GM12878 (cell line): Measurements from ENCODE around the gene ZBTB21. TPM values are rescaled to one million over a fixed set of nuclear protein-coding genes. Genes with fewer than 3 reads are reported as not detected.
A peak's percentile ranks its signal among the peaks of the same experiment; 100 is the strongest.

Source experiments
- ATAC-seq: fragments of 200-7000 bp; cut with Tn5 transposase; 3 replicates; pipeline ENCODE4 v1.9.1; 2020; ENCODE audit warnings: mild to moderate bottlenecking, moderate library complexity
- BruUV-seq: library from RNA; stranded (reverse); fragments of 400-500 nt; replicated peaks from 2 replicates; lab custom pipeline; 2021; lab: Mats Ljungman, UMichigan
- CTCF ChIA-PET: fragments of 300-600 bp; sonication (Branson Sonifier 250); formaldehyde crosslinking; extraction: SDS; loops from one replicate; lab custom pipeline; 2021; ENCODE audit warnings: inconsistent platforms; lab: Yijun Ruan, JAX
- POLR2A ChIA-PET: fragments of 350-600 bp; formaldehyde crosslinking; extraction: SDS; loops from one replicate; lab custom pipeline; 2021; ENCODE audit warnings: inconsistent platforms; lab: Charles Lee
- RAD21 ChIA-PET: fragments of 300-600 bp; sonication (Branson Sonifier 250); formaldehyde crosslinking; loops from one replicate; lab custom pipeline; 2023; ENCODE audit warnings: antibody characterized with exemption; ENCODE audit not compliant: unreplicated experiment; lab: Charles Lee
- SMC1A ChIA-PET: fragments of 300-600 bp; sonication (Branson Sonifier 250); formaldehyde crosslinking; loops from one replicate; lab custom pipeline; 2023; ENCODE audit not compliant: unreplicated experiment, uncharacterized antibody; lab: Charles Lee
- DNase-seq: peaks from one replicate; pipeline ENCODE4 v3.0.0-alpha.2; 2011; ENCODE audit warnings: low read depth, low spot score
- FAIRE-seq: peaks from 3 replicates; lab custom pipeline; 2011; peaks lifted over from hg19 to GRCh38; lab: Jason Lieb, UNC
- H2AFZ ChIP-seq: 2 replicates; pipeline ENCODE4 v1.6.0; 2011; ENCODE audit warnings: low read depth, low read length, control low read depth; ENCODE audit not compliant: control insufficient read depth
- H3K27ac ChIP-seq: 2 replicates; pipeline ENCODE4 v1.5.1; 2011; ENCODE audit warnings: control low read depth; ENCODE audit not compliant: control insufficient read depth, insufficient read depth
- H3K27me3 ChIP-seq, 2 experiments: replicated peaks in 1 of 2; 2 replicates each; pipeline versions ENCODE4 v1.6.0 to v1.6.1; 2011; ENCODE audit warnings: low read length in 1 of 2; ENCODE audit not compliant: control insufficient read depth in 2 of 2, insufficient read depth in 2 of 2
- H3K36me3 ChIP-seq, 2 experiments: 2 replicates each; pipeline ENCODE4 v1.5.1; 2011; ENCODE audit warnings: low read length in 1 of 2; ENCODE audit not compliant: control insufficient read depth in 2 of 2, insufficient read depth in 2 of 2
- H3K4me1 ChIP-seq: 2 replicates; pipeline ENCODE4 v1.6.1; 2011; ENCODE audit warnings: mild to moderate bottlenecking, low read length, moderate library complexity, mixed read lengths; ENCODE audit not compliant: control insufficient read depth, insufficient read depth
- H3K4me2 ChIP-seq: 2 replicates; pipeline ENCODE4 v1.6.0; 2011; ENCODE audit warnings: control low read depth; ENCODE audit not compliant: control insufficient read depth, insufficient read depth
- H3K4me3 ChIP-seq: fragments of 200-600 bp; sonication (generic); 2 replicates; pipeline ENCODE4 v1.5.1; 2016
- H3K79me2 ChIP-seq: 2 replicates; pipeline ENCODE4 v1.6.0; 2011; ENCODE audit warnings: low read length; ENCODE audit not compliant: control insufficient read depth, insufficient read depth
- H3K9ac ChIP-seq: 2 replicates; pipeline ENCODE4 v1.8.0; 2011; ENCODE audit warnings: low read length, control low read depth, mixed read lengths; ENCODE audit not compliant: control insufficient read depth, insufficient read depth
- H3K9me3 ChIP-seq: replicated peaks from 3 replicates; pipeline ENCODE4 v1.5.1; 2011; ENCODE audit warnings: mild to moderate bottlenecking, low read length; ENCODE audit not compliant: control insufficient read depth, insufficient read depth
- H4K20me1 ChIP-seq: 2 replicates; pipeline ENCODE4 v1.6.0; 2011; ENCODE audit not compliant: control insufficient read depth, insufficient read depth
- CUX1 ChIP-seq: IDR thresholded peaks from 2 replicates; pipeline ENCODE4 v1.6.1; 2012; ENCODE audit warnings: improper control_type of control experiment, low read depth, low read length; ENCODE audit not compliant: insufficient replicate concordance
- ETV6 ChIP-seq, 2 experiments: fragments of 450-650 bp in 1 of 2; IDR thresholded peaks in 1 of 2; conservative IDR thresholded peaks in 1 of 2; 2 replicates each; pipeline ENCODE4 v1.6.1; 2014; ENCODE audit warnings: antibody characterized with exemption in 1 of 2, borderline replicate concordance in 1 of 2, low read depth in 1 of 2, mild to moderate bottlenecking in 1 of 2, moderate library complexity in 1 of 2
- HDAC6 ChIP-seq: fragments of 200-600 bp; sonication (generic); IDR thresholded peaks from one replicate; pipeline ENCODE4 v1.8.0; 2017; ENCODE audit warnings: antibody characterized with exemption; ENCODE audit not compliant: unreplicated experiment
- HDGF ChIP-seq: fragments of 450-650 bp; IDR thresholded peaks from 2 replicates; pipeline ENCODE4 v1.6.1; 2016; ENCODE audit warnings: antibody characterized with exemption
- IRF3 ChIP-seq: fragments of 450-650 bp; IDR thresholded peaks from 2 replicates; pipeline ENCODE4 v1.6.1; 2014; ENCODE audit warnings: mild to moderate bottlenecking
- KAT2A ChIP-seq: conservative IDR thresholded peaks from 2 replicates; pipeline ENCODE4 v1.6.1; 2011; ENCODE audit warnings: low read depth, low read length; ENCODE audit not compliant: control insufficient read depth
- LARP7 ChIP-seq: fragments of 450-650 bp; IDR thresholded peaks from 2 replicates; pipeline ENCODE4 v1.6.1; 2017; ENCODE audit warnings: mild to moderate bottlenecking
- NFIC ChIP-seq: IDR thresholded peaks from 2 replicates; pipeline ENCODE4 v1.6.1; 2012; ENCODE audit warnings: low read depth, mild to moderate bottlenecking, inconsistent platforms, low read length, moderate library complexity
- NFXL1 ChIP-seq: fragments of 450-650 bp; IDR thresholded peaks from 2 replicates; pipeline ENCODE4 v1.6.1; 2017; ENCODE audit warnings: antibody characterized with exemption, mild to moderate bottlenecking, borderline replicate concordance
- RAD51 ChIP-seq: fragments of 450-650 bp; IDR thresholded peaks from 2 replicates; pipeline ENCODE4 v1.6.1; 2016; ENCODE audit warnings: moderate library complexity, mild to moderate bottlenecking, inconsistent platforms
- RELA ChIP-seq: fragments of 450-650 bp; IDR thresholded peaks from 2 replicates; pipeline ENCODE4 v1.8.0; 2014; ENCODE audit warnings: borderline replicate concordance; ENCODE audit not compliant: partially characterized antibody
- SMAD1 ChIP-seq: fragments of 450-650 bp; IDR thresholded peaks from 2 replicates; pipeline ENCODE4 v1.6.1; 2018; ENCODE audit warnings: mild to moderate bottlenecking, low read depth; ENCODE audit not compliant: partially characterized antibody
- SMARCA5 ChIP-seq: fragments of 450-650 bp; IDR thresholded peaks from 2 replicates; pipeline ENCODE4 v1.6.1; 2017; ENCODE audit warnings: mild to moderate bottlenecking
- TARDBP ChIP-seq: IDR thresholded peaks from 2 replicates; pipeline ENCODE4 v1.6.1; 2016; ENCODE audit warnings: borderline replicate concordance
- WRNIP1 ChIP-seq: IDR thresholded peaks from 2 replicates; pipeline ENCODE4 v1.6.1; 2011; ENCODE audit warnings: low read depth, low read length, improper control_type of control experiment, borderline replicate concordance
- ZNF24 ChIP-seq: fragments of 450-650 bp; IDR thresholded peaks from 2 replicates; pipeline ENCODE4 v1.6.1; 2017; ENCODE audit warnings: antibody characterized with exemption, mild to moderate bottlenecking
- ZNF274 ChIP-seq: IDR thresholded peaks from one replicate; pipeline ENCODE4 v1.8.0; 2011; ENCODE audit not compliant: insufficient read length, insufficient read depth
- WGBS: methylation state at CpG from one replicate; pipeline ENCODE4 v1.1.6; 2016; ENCODE audit warnings: low lambda C conversion rate; ENCODE audit not compliant: insufficient replicate concordance, insufficient coverage; ENCODE audit errors: missing lambda C conversion rate; 5-methylcytosine and 5-hydroxymethylcytosine counted together
- in situ Hi-C: fragments of 300-500 bp; cut with MboI; formaldehyde crosslinking; loops from 9 replicates; pipeline ENCODE4 v1.14.3; 2018; ENCODE audit warnings: mixed read lengths
- intact Hi-C: fragments of 100-400 bp; cut with micrococcal nuclease; formaldehyde crosslinking; loops from one replicate; pipeline ENCODE4 v1.14.2; 2022; ENCODE audit not compliant: unreplicated experiment
- polyA plus RNA-seq, 11 experiments: library from polyadenylated mRNA; depleted of rRNA in 4 of 11; unstranded in 6 of 11; stranded (reverse) in 5 of 11; fragments of >200 nt; fragmentation: Nextera tagmentation in 4 of 11; fragmentation: Illumina TruSeq in 1 of 11; extraction: Ambion mirVana in 4 of 11; extraction: Trizol in 1 of 11; gene quantifications; 1 replicate in 1 of 11; 2 replicates in 10 of 11; pipeline versions ENCODE4 v1.2.1 to v1.2.3, GENCODE V29; 2011 to 2016; ENCODE audit warnings: inconsistent platforms in 2 of 11, missing spikeins in 2 of 11, low read depth in 1 of 11
- total RNA-seq, 4 experiments: library from RNA; depleted of rRNA in 3 of 4; stranded (reverse); fragments of >200 nt in 3 of 4; fragmentation: Illumina TruSeq in 1 of 4; extraction: Trizol in 1 of 4; gene quantifications; 2 replicates each; pipeline versions ENCODE4 v1.2.1 to v1.2.3, GENCODE V29; 2013 to 2021

ZBTB21 gene
- total and polyA plus RNA-seq, 10 of the 15 experiments (the other 5 are each of a cell fraction or from before 2014, with no cell fraction given) = 1.8 to 21.6 (median 10.6) TPM

- no peak for TF ChIP-seq LARP7
- 0 out of 2 replicates have a peak, but pooled peaks have one; percentile 48 for TF ChIP-seq ZNF24
Measured at GRCh38 chr21:42002421-42002958, 7.7 kb downstream of the ZBTB21 start (continued).

- H3K27me3 ChIP-seq = no peaks in the 10 kb centered on the region
- WGBS = 76% methylated on average over 2 of the region's 2 CpGs
- ChIA-PET RAD21 (interaction anchor here (0.5 to 1.5 kb wide), 4 partner anchors 15 to 106 kb away, joined by 4 to 7 read pairs (median 5); no protein-coding TSS in a partner anchor), POLR2A (interaction anchor here (0.5 to 1.5 kb wide), 4 partner anchors 9 to 76 kb away, joined by 3 to 9 read pairs (median 4); no protein-coding TSS in a partner anchor), CTCF (interaction anchor here (0.7 to 2.0 kb wide), 2 partner anchors 79 to 116 kb away, joined by 3 to 9 read pairs; no protein-coding TSS in a partner anchor), SMC1A (interaction anchor here (1.1 to 1.3 kb wide), 5 partner anchors 10 to 107 kb away, joined by 3 to 5 read pairs (median 3); no protein-coding TSS in a partner anchor)
- H3K27ac ChIP-seq = peak overlapping the region; percentile 79
- H3K79me2 ChIP-seq = peaks cover 43% of the 10 kb centered on the region
- no peak for FAIRE-seq
- intact Hi-C loops (loop anchor here (2.0 to 10.0 kb wide), 4 partner anchors 49 to 637 kb away; partner anchors contain the start of genes C2CD2 and MX2), in situ Hi-C loops (loop anchor here (5.0 kb wide), 1 partner anchor 74 kb away; no protein-coding TSS in a partner anchor)
- H3K9ac ChIP-seq = peak overlapping the region; percentile 55; the same call in 1 of the 2 replicates
- H3K9me3 ChIP-seq = peaks cover under 1% of the 10 kb centered on the region; the same call in 1 of the 3 replicates
- ATAC-seq = no peak; the same call in 2 of the 3 replicates
- peak overlapping the region; percentile 50; the same call in 1 of the 2 replicates for H3K4me3 ChIP-seq
- H4K20me1 ChIP-seq = no peaks in the 10 kb centered on the region
- no peak overlapping the region for H2AFZ ChIP-seq
- H3K4me2 ChIP-seq = peak overlapping the region; percentile 48
- H3K36me3 ChIP-seq = peaks cover 2 to 14% of the 10 kb centered on the region in 2 experiments
- DNase-seq = no peak
- peaks cover 19% of the 10 kb centered on the region for H3K4me1 ChIP-seq
- no TSS peak for BruUV-seq
- TF ChIP-seq IRF3 = no peak
- TF ChIP-seq SMAD1 = no peak
- no peak for TF ChIP-seq NFXL1
- TF ChIP-seq SMARCA5 = no peak
- TF ChIP-seq CUX1 = no peak
- no peak for TF ChIP-seq ZNF274
- TF ChIP-seq KAT2A = no peak
- no peak for TF ChIP-seq RELA
- TF ChIP-seq TARDBP = no peak
- TF ChIP-seq HDGF = no peak
- no peak for TF ChIP-seq NFIC
- TF ChIP-seq HDAC6 = no peak
- no peak for TF ChIP-seq ETV6 (conservative IDR thresholded peaks at IDR 0.05 in 1 of 2, IDR thresholded peaks at IDR 0.05 in 1 of 2; ENCODE audit: borderline replicate concordance in 1 of 2, low read depth in 1 of 2)
- no peak for TF ChIP-seq WRNIP1
- TF ChIP-seq RAD51 = no peak
Measured at GRCh38 chr21:42001781-42002180, 8.4 kb downstream of the ZBTB21 start.
